ENCODE measurements around the gene KMO.

DNA sequence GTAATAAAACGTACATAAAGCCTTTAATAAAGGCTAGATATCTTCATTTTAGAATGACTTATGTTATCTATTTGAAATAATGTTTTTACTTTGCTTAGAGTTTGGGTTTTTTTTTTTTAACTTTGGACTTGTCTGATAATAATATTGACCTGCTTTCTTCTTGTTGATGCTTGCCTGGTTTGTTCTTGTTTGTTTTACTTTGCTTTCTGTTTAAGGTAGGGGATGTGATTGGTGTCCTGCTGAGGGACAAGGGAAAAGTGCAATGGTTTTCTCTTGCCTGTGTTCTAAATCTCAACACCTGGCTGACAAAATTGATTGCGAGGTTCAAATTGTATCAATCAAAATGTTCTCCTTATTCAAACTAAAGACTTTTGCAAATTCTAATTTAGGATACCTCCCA, 10.5 kb upstream of the KMO start:
- TF ChIP-seq CTCF (IDR thresholded peaks at IDR 0.05) (no peak), POLR2A (IDR thresholded peaks at IDR 0.05) (no peak)

All from adrenal gland (tissue), 5 donors.